Stomach smooth muscle (tissue), 2 donors: Measurements from ENCODE around the gene NSUN2.

ENCODE experiments used
- H3K27ac ChIP-seq: one replicate; pipeline ENCODE4 v1.7.0; 2013; ENCODE audit warnings: mild to moderate bottlenecking, low read length, inconsistent platforms
- H3K27me3 ChIP-seq, 2 donors: one replicate each; pipeline ENCODE4 v1.7.0; 2013; ENCODE audit warnings: low read length in 2 of 2; ENCODE audit not compliant: insufficient read depth in 2 of 2, control insufficient read depth in 1 of 2
- H3K36me3 ChIP-seq, 2 donors: one replicate each; pipeline ENCODE4 v1.7.0; 2013; ENCODE audit warnings: low read length in 2 of 2; ENCODE audit not compliant: control insufficient read depth in 2 of 2, insufficient read depth in 2 of 2
- H3K4me1 ChIP-seq: one replicate; pipeline ENCODE4 v1.7.0; 2013; ENCODE audit warnings: low read length; ENCODE audit not compliant: control insufficient read depth, insufficient read depth
- H3K4me3 ChIP-seq, 2 donors: one replicate each; pipeline ENCODE4 v1.7.0; 2013; ENCODE audit warnings: low read length in 2 of 2
- H3K9ac ChIP-seq, 2 donors: one replicate each; pipeline ENCODE4 v1.7.0; 2013; ENCODE audit warnings: low read length in 2 of 2, mild to moderate bottlenecking in 1 of 2
- H3K9me3 ChIP-seq, 2 donors: one replicate each; pipeline ENCODE4 v1.7.0; 2013; ENCODE audit warnings: low read length in 2 of 2; ENCODE audit not compliant: control insufficient read depth in 2 of 2
- donor health status: healthy.
- donor health status: Pancreatic carcinoma.

The NSUN2 gene

DNA sequence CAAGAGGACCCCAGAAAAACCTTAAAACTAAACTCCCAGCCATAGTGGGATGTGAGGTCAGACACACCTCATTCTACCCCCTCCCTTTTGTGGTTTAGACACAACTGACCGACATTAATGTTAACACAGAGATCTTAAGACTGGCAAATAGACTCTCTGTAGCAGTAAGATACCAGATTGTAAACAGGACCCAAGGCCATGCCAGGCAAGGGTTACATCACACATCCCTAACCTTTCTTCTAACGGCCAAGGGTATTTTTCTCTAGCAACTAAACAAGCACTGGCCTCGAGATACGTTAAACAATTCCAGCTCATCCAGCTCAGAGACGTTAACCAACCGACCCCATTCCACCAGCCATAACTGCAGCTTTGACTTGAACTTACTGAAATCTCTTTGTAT is 38.8 kb downstream of the NSUN2 start:
- no peak overlapping the region for H3K9ac ChIP-seq
- no peaks in the 10 kb centered on the region for H3K9me3 ChIP-seq
- no peak overlapping the region for H3K27ac ChIP-seq
- H3K36me3 ChIP-seq, result peaks cover 10 to 11% of the 10 kb centered on the region in 2 donors
- H3K27me3 ChIP-seq, result no peaks in the 10 kb centered on the region
- H3K4me3 ChIP-seq, result no peak overlapping the region
- peaks cover 12% of the 10 kb centered on the region for H3K4me1 ChIP-seq

DNA sequence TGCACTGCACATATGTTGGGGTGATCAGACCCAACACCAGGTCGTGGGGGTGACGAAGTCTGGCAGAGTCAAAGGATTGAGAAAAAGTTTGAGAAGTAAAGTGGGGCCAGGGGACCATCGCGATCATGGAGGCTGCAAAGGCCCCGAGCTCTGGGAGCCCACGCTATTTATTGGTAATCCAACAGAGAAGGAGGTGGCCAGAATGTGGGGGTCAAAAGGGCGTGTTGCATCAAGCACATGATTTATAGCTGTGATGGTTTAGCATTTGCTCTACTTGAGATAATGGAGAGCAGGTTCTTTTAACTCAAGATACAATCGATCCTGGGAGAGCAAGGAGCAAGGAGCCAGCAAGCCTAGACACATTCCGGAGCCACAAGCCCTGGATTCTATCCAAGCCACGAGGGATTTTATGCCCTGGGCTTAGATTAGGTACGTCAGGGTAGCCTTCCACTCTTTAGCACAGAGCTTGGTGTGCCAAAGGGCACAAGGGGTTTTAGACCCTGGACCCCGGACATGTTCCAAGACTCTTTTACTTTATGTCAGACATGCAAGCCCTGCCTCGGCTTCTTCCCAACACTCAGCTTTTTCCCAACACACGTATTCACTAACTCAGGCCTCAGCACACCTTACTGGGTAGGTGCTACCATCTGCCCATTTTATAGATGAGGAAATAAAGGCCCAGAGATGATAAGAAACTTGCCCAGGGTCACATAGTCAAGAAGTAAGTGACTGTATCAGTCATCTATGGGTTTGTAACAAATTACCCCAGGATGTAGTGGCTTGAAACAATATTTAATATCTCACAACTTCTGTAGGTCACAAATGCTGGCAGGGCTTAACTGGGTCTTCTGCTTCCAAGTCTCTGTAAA is 39.5 kb downstream of the NSUN2 start:
- no peaks in the 10 kb centered on the region for H3K27me3 ChIP-seq
- no peak overlapping the region for H3K4me3 ChIP-seq
- peaks cover 5 to 6% of the 10 kb centered on the region in 2 donors for H3K36me3 ChIP-seq
- H3K27ac ChIP-seq, result no peak overlapping the region
- H3K9ac ChIP-seq, result no peak overlapping the region
- H3K9me3 ChIP-seq, result no peaks in the 10 kb centered on the region
- peaks cover 8% of the 10 kb centered on the region for H3K4me1 ChIP-seq

DNA sequence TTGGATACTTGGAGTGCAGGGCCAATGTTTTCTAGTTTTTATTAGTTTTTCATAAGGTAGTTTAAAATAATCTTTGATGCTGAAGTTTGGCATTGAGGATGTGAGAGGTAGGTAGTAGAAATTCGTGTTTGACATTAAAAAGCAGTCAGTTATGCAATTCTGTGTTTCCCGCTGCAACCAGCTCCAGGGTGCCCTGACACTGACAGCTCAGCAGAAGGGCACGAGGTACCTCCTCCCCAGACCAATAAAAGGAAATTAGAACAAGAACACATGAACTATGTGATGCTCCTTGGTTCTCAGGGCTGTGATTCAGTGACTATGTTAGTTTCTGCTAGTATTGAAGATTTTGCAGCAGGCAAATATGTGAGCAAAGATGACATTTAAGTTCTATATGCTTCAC is 40.2 kb downstream of the NSUN2 start:
- Histone ChIP-seq H3K4me1 (peaks cover 4% of the 10 kb centered on the region), H3K27ac (no peak overlapping the region), H3K36me3 (peaks cover 4 to 5% of the 10 kb centered on the region in 2 donors), H3K27me3 (no peaks in the 10 kb centered on the region), H3K4me3 (no peak overlapping the region), H3K9me3 (no peaks in the 10 kb centered on the region), H3K9ac (no peak overlapping the region)

DNA sequence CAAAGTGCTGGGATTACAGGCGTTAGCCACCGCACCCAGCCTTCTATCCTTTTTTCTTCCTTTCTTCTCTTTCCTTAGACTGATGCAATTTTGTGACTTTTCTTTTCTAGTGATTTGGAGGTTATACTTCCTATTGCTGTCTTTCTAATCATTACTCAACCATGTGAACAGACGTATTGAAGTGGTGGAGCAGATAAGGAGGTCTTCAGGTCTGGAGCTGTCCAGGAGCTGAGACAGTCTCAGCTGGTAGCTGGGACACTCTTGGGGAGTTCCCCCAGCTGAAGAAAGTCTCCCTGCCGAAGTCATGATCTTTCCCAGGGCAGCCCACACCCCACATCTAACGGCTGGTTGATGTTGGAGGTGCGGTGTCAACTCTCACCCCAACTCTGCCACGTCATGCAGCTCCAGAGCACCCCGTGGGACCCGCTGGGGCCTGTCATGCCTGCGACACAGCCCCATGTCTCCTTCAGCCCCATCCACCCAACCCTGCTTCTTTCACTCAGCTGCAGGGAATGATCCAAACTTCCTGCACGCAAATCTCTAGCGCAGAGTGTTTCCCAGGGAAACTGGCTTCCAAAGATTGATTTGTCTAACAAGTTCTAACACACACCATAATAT is 41.1 kb downstream of the NSUN2 start:
- Histone ChIP-seq H3K4me3 (no peak overlapping the region), H3K9ac (no peak overlapping the region), H3K27me3 (no peaks in the 10 kb centered on the region), H3K36me3 (peaks cover 0 to 5% of the 10 kb centered on the region in 2 donors), H3K9me3 (peaks cover 0 to 4% of the 10 kb centered on the region in 2 donors), H3K4me1 (no peaks in the 10 kb centered on the region), H3K27ac (no peak overlapping the region)

DNA sequence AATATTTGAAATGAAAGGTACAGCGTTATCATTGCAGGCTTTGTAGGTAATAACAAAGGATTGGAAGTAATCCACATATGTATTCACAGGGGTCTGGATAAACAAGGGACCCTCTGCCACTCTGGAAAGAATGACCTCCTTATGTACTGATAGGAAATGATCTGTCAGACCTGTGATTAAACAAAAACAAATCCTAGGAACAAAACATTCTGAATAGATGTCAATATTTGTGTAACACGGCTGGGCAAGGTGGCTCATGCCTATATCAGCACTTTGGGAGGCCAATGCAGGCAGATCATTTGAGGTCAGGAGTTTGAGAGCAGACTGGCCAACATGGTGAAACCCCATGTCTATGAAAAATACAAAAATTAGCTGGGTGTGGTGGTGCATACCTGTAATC is 42.3 kb downstream of the NSUN2 start:
- Histone ChIP-seq H3K36me3 (no peaks in the 10 kb centered on the region), H3K9me3 (peaks cover 0 to 4% of the 10 kb centered on the region in 2 donors), H3K27me3 (no peaks in the 10 kb centered on the region), H3K27ac (no peak overlapping the region), H3K4me3 (no peak overlapping the region), H3K4me1 (no peaks in the 10 kb centered on the region), H3K9ac (no peak overlapping the region)

DNA sequence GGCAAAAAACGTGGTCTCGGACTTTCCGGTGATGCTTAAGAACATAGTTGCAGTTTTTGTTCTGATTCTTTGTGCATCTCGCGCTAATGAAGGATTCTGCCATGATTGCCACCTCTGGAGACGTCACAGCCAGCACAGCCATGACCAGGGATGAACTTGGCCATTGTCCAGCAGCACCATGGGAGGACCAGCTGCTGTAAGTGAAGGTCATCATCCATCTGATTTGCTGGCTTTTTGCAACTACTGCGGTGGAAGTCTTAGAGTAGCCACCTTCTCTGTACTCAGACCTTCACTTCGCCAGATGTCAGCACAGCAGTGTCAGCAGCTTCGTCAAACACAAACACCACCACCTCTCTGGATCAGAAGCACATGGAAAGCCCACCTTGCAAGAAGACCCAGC is 45.7 kb downstream of the NSUN2 start:
- no peak overlapping the region for H3K27ac ChIP-seq
- peaks cover 0 to 4% of the 10 kb centered on the region in 2 donors for H3K9me3 ChIP-seq
- H3K4me3 ChIP-seq, result no peak overlapping the region
- no peaks in the 10 kb centered on the region for H3K36me3 ChIP-seq
- H3K9ac ChIP-seq, result no peak overlapping the region
- H3K27me3 ChIP-seq, result no peaks in the 10 kb centered on the region
- peaks cover 10% of the 10 kb centered on the region for H3K4me1 ChIP-seq

DNA sequence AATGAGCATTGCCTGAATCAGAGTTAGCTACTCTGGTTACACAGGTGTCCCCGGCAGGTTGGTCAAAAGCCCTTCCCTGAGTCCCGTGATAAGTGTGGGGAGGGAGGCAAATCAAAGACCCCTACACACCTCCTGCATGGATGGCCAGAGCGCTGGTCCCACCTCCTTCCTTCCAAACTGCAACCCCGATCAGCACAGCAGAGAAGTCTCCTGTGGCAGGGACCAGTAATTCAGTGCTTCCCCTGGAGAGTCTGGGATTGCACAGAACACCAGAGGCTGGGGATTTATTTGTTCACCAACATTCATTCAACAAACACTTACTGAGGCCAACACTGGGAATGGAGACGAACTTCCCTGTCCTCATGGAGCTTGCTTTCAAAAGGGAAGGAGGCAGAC is 46.2 kb downstream of the NSUN2 start:
- H3K4me1 ChIP-seq, result peaks cover 10% of the 10 kb centered on the region
- no peaks in the 10 kb centered on the region for H3K36me3 ChIP-seq
- H3K4me3 ChIP-seq, result no peak overlapping the region
- peaks cover 0 to 4% of the 10 kb centered on the region in 2 donors for H3K9me3 ChIP-seq
- no peak overlapping the region for H3K27ac ChIP-seq
- no peaks in the 10 kb centered on the region for H3K27me3 ChIP-seq
- no peak overlapping the region for H3K9ac ChIP-seq

DNA sequence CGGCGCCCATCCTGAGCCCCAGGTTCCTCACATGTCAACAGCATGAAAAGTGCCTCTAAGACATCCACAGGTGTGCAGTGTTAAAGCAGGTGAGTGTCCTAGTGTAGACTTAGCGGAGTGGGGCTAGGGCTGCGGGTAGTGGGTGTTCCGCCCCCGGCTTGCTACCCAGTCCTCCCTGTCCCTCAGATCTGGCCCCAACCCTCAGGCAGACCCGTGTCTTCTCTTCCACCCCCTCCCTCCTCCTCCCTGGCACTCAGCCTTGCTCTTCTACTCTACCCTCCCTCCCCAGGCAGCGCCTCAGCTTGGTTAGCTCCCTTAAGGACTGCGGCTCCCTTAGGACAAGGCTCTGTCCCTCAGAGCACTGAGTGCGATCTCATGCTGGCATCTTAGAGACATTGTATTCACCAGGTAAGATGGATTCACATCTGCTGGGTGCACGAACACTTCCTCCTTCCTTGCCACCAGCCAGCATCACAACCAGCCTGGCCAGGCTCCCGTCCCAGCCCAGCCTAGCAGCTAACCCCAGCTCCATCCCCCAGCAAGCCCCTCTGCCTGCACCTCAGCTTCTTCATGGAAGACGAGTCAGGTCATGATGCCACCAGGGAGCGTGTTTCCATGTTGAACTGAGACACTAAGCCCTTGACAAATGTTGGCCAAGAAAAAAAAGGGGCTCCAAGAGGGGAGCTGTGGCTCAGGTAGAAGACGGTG is 46.8 kb downstream of the NSUN2 start:
- Histone ChIP-seq H3K9me3 (peaks cover 0 to 4% of the 10 kb centered on the region in 2 donors), H3K27ac (no peak overlapping the region), H3K27me3 (no peaks in the 10 kb centered on the region), H3K4me1 (peaks cover 10% of the 10 kb centered on the region), H3K36me3 (no peaks in the 10 kb centered on the region), H3K9ac (no peak overlapping the region), H3K4me3 (no peak overlapping the region)

DNA sequence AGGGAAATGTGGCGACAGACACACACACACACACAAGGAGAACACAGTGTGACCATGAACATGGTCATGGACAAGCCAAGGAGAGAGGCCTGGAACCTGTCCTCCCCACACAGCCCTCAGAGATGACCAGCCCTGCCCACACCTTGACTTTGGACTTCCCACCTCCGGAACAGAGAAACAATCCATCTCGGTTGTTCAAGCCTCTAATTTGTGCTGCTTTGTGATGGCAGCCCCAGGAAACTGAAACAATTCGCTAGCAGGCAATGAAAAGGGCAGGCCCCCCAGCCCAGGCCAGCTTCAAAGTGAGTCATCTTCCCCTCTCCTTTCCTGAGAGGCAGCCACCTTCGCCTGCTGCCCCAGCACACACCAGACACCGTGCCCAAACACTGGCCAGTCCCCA is 47.7 kb downstream of the NSUN2 start:
- Histone ChIP-seq H3K36me3 (no peaks in the 10 kb centered on the region), H3K4me1 (peaks cover 10% of the 10 kb centered on the region), H3K9me3 (peaks cover 0 to 4% of the 10 kb centered on the region in 2 donors), H3K9ac (no peak overlapping the region), H3K4me3 (no peak overlapping the region), H3K27me3 (no peaks in the 10 kb centered on the region), H3K27ac (no peak overlapping the region)

DNA sequence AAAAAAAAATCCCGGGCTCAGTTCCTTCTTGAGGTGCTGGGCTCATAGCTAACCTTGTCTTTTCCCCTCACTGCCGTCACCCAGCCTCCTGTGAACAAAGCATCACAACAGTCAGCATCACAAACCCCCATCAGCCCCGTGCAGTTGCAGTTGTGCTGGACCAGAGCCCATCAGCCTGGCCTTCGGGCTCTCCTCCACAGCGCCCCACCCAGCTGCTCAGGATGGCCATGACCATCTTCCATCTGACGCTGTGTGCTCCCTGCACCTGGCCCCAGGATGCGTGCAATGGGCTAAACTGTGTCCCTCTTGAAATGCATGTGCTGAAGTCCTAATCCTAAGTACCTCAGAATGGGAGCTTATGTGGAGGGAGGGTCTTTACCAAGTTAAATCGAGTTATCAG is 48.1 kb downstream of the NSUN2 start:
- no peaks in the 10 kb centered on the region for H3K36me3 ChIP-seq
- H3K9ac ChIP-seq, result no peak overlapping the region
- peaks cover 0 to 4% of the 10 kb centered on the region in 2 donors for H3K9me3 ChIP-seq
- no peak overlapping the region for H3K27ac ChIP-seq
- H3K27me3 ChIP-seq, result no peaks in the 10 kb centered on the region
- H3K4me3 ChIP-seq, result no peak overlapping the region
- peaks cover 10% of the 10 kb centered on the region for H3K4me1 ChIP-seq
